SK-N-SH (cell line): Measurements from ENCODE around the gene YTHDF1. TPM values are rescaled to one million over a fixed set of nuclear protein-coding genes. Genes with fewer than 3 reads are reported as not detected.

Experiments used
- CTCF ChIA-PET: fragments of 300-600, 350-600 bp; formaldehyde crosslinking; extraction: SDS; loops from one replicate; lab custom pipeline; 2021; lab: Yijun Ruan, JAX
- POLR2A ChIA-PET: fragments of 350-600 bp; sonication (Branson Sonifier 250); formaldehyde crosslinking; extraction: SDS; loops from one replicate; lab custom pipeline; 2020; ENCODE audit warnings: antibody characterized with exemption, inconsistent platforms; lab: Yijun Ruan, JAX
- DNase-seq: peaks from one replicate; pipeline ENCODE4 v3.0.0; 2012
- H2AFZ ChIP-seq: fragments of 200-600 bp; sonication (generic); 2 replicates; pipeline ENCODE4 v1.8.1; 2016; ENCODE audit warnings: antibody characterized with exemption, mild to moderate bottlenecking, low read depth
- H3F3A ChIP-seq: fragments of 200-600 bp; sonication (generic); replicated peaks from 2 replicates; pipeline ENCODE3; 2016; ENCODE audit warnings: antibody characterized with exemption, mild to moderate bottlenecking; ENCODE audit not compliant: insufficient read depth
- H3K27ac ChIP-seq, 2 experiments: fragments of 200-500 bp in 1 of 2; fragments of 200-600 bp in 1 of 2; sonication (Bioruptor generic) in 1 of 2; sonication (generic), shearing (Covaris generic) in 1 of 2; 2 replicates each; pipeline versions ENCODE4 v1.5.1 to v1.6.1; 2014 to 2016; ENCODE audit warnings: low read depth in 2 of 2, inconsistent platforms in 1 of 2, low read length in 1 of 2, mild to moderate bottlenecking in 1 of 2, mixed read lengths in 1 of 2
- H3K27me3 ChIP-seq: fragments of 200-600 bp; sonication (generic), shearing (Covaris generic); 2 replicates; pipeline ENCODE4 v1.6.1; 2016; ENCODE audit warnings: mixed run types; ENCODE audit not compliant: insufficient read depth
- H3K36me3 ChIP-seq, 2 experiments: fragments of 200-500 bp in 1 of 2; fragments of 200-600 bp in 1 of 2; sonication (Bioruptor generic) in 1 of 2; sonication (generic) in 1 of 2; replicated peaks in 1 of 2; 2 replicates each; pipeline versions ENCODE3 to v1.5.1; 2014 to 2016; ENCODE audit warnings: low read length in 1 of 2, mild to moderate bottlenecking in 1 of 2; ENCODE audit not compliant: insufficient read depth in 2 of 2, control insufficient read depth in 1 of 2
- H3K4me1 ChIP-seq, 2 experiments: fragments of 200-500 bp in 1 of 2; fragments of 200-600 bp in 1 of 2; sonication (Bioruptor generic) in 1 of 2; sonication (generic), shearing (Covaris generic) in 1 of 2; 2 replicates each; pipeline versions ENCODE4 v1.5.1 to v1.6.1; 2014 to 2016; ENCODE audit warnings: low read depth in 1 of 2, low read length in 1 of 2, mixed run types in 1 of 2; ENCODE audit not compliant: insufficient read depth in 2 of 2, control insufficient read depth in 1 of 2
- H3K4me2 ChIP-seq: fragments of 200-600 bp; sonication (generic), shearing (Covaris generic); 2 replicates; pipeline ENCODE4 v1.6.1; 2017; ENCODE audit warnings: mixed run types
- H3K4me3 ChIP-seq, 2 experiments: fragments of 200-500 bp in 1 of 2; fragments of 200-600 bp in 1 of 2; sonication (Bioruptor generic) in 1 of 2; sonication (generic), shearing (Covaris generic) in 1 of 2; 2 replicates each; pipeline versions ENCODE4 v1.5.1 to v1.8.1; 2014 to 2016; ENCODE audit warnings: low read depth in 2 of 2, inconsistent platforms in 1 of 2, low read length in 1 of 2, mild to moderate bottlenecking in 1 of 2, mixed read lengths in 1 of 2, moderate library complexity in 1 of 2
- H3K79me2 ChIP-seq: fragments of 200-600 bp; sonication (generic); 2 replicates; pipeline ENCODE4 v1.8.1; 2017; ENCODE audit warnings: mild to moderate bottlenecking; ENCODE audit not compliant: insufficient read depth
- H3K9ac ChIP-seq: fragments of 200-600 bp; sonication (generic); 2 replicates; pipeline ENCODE4 v1.6.1; 2017; ENCODE audit warnings: mixed run types
- H3K9me2 ChIP-seq: fragments of 200-600 bp; sonication (generic); 2 replicates; pipeline ENCODE4 v1.6.1; 2017; ENCODE audit warnings: mixed run types
- H3K9me3 ChIP-seq: fragments of 200-600 bp; sonication (generic); 2 replicates; pipeline ENCODE4 v1.6.1; 2017; ENCODE audit warnings: mixed run types, mild to moderate bottlenecking, moderate library complexity
- H4K20me1 ChIP-seq: fragments of 200-600 bp; sonication (generic); 2 replicates; pipeline ENCODE4 v1.6.1; 2017; ENCODE audit warnings: mild to moderate bottlenecking, mixed run types; ENCODE audit not compliant: insufficient read depth
- CHD2 ChIP-seq: fragments of 150-350 bp; IDR thresholded peaks from 2 replicates; pipeline ENCODE4 v1.6.1; 2018; ENCODE audit warnings: low read length; ENCODE audit not compliant: partially characterized antibody
- EP300 ChIP-seq, 2 experiments: IDR thresholded peaks; 2 replicates each; pipeline versions ENCODE4 v1.4.0 to v1.6.1; 2012; ENCODE audit warnings: borderline replicate concordance in 1 of 2, low read depth in 1 of 2, low read length in 1 of 2
- EZH2phosphoT487 ChIP-seq: fragments of 200-600 bp; sonication (generic); IDR thresholded peaks from 2 replicates; pipeline ENCODE4 v1.6.1; 2017; ENCODE audit warnings: low read depth, mixed run types, mild to moderate bottlenecking, antibody characterized with exemption, moderate library complexity, borderline replicate concordance
- FOXM1 ChIP-seq: IDR thresholded peaks from 2 replicates; pipeline ENCODE4 v1.4.0; 2012; ENCODE audit warnings: low read depth, mild to moderate bottlenecking
- GATA2 ChIP-seq: sonication (generic); formaldehyde crosslinking; IDR thresholded peaks from 2 replicates; pipeline ENCODE4 v1.5.0; 2020; ENCODE audit warnings: mild to moderate bottlenecking, missing genetic modification reagents
- JUND ChIP-seq: IDR thresholded peaks from 2 replicates; pipeline ENCODE4 v1.4.0; 2012
- MXI1 ChIP-seq: IDR thresholded peaks from 2 replicates; pipeline ENCODE4 v1.6.1; 2012; ENCODE audit warnings: mild to moderate bottlenecking, low read depth, low read length, improper control_type of control experiment
- NFIC ChIP-seq: IDR thresholded peaks from 2 replicates; pipeline ENCODE4 v1.4.0; 2012; ENCODE audit warnings: borderline replicate concordance
- NRF1 ChIP-seq: IDR thresholded peaks from 2 replicates; pipeline ENCODE4 v1.6.1; 2012; ENCODE audit warnings: low read depth, mild to moderate bottlenecking, low read length
- RAD21 ChIP-seq: IDR thresholded peaks from 2 replicates; pipeline ENCODE4 v1.6.1; 2012; ENCODE audit warnings: mild to moderate bottlenecking, low read length
- RXRA ChIP-seq: IDR thresholded peaks from 2 replicates; pipeline ENCODE4 v1.4.0; 2012; ENCODE audit warnings: low read depth, mild to moderate bottlenecking, borderline replicate concordance
- SIN3A ChIP-seq: IDR thresholded peaks from 2 replicates; pipeline ENCODE4 v1.6.1; 2012; ENCODE audit warnings: low read depth, mild to moderate bottlenecking, low read length, moderate library complexity, borderline replicate concordance
- SMC3 ChIP-seq: IDR thresholded peaks from 2 replicates; pipeline ENCODE4 v1.6.1; 2012; ENCODE audit warnings: low read depth, low read length, improper control_type of control experiment
- TCF12 ChIP-seq: IDR thresholded peaks from 2 replicates; pipeline ENCODE4 v1.4.0; 2012
- WGBS: methylation state at CpG from one replicate; pipeline ENCODE4 v1.1.6; 2017; ENCODE audit warnings: low lambda C conversion rate; 5-methylcytosine and 5-hydroxymethylcytosine counted together
- polyA plus RNA-seq, 3 experiments: library from polyadenylated mRNA; depleted of rRNA; stranded (reverse); fragments of >200 nt; gene quantifications; 2 replicates each; pipeline ENCODE4 v1.2.3, GENCODE V29; 2012
- TF ChIP-seq, protein P1 (sequence below): IDR thresholded peaks from 2 replicates; pipeline ENCODE4 v1.6.1; 2012; ENCODE audit warnings: mild to moderate bottlenecking, low read depth, low read length, moderate library complexity
- TF ChIP-seq, protein P2 (sequence below): fragments of 150-350 bp; IDR thresholded peaks from 2 replicates; pipeline ENCODE4 v1.6.1; 2016; ENCODE audit warnings: mild to moderate bottlenecking, low read depth, low read length
- TF ChIP-seq, protein P3 (sequence below): fragments of 200-600 bp; sonication (generic); IDR thresholded peaks from 2 replicates; pipeline ENCODE4 v1.6.1; 2017; ENCODE audit warnings: antibody characterized with exemption, mild to moderate bottlenecking, moderate library complexity
- TF ChIP-seq, protein P4 (sequence below): IDR thresholded peaks from 2 replicates; pipeline ENCODE4 v1.4.0; 2012; ENCODE audit warnings: low read depth

Gene YTHDF1
- polyA plus RNA-seq, 1 of the 3 experiments (the other 2 are of a cell fraction) = 17.0 TPM

DNA sequence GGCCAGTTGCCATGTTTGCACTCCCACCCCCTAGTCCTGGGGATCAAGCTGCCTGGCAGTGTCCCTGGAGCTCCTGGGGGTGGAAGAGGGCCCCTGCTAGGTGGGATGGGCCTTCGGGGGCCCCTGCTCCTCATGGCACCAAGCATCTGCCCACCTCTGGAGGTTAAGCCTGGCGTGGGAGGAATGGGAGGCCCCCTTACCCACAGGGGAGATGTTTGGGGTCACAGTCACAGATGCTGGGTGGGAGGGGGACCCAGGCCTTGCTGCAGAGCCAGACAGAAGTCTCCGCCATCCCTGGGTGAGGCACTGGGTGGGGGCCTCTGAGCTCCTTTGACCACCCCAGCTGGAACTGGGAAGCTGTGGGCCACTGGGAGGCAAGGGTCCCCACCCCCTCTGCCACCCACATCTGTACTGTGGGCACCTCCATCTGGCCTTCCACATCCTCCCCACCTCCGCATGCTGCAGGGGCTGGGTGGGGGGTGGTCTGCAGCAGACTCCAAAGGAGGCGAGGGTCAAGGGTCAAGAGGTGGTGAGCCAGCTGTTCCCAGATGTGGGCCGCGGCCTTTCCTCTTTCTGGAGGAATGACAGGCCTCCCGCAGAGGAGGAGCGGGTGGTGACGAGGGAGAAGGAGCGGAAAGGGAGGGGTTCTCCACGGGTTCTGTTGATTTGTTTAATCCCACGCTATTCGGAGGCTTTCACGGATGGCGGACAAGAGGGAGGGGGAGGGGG lies 41.5 kb downstream of the YTHDF1 start:
- H3K4me1 ChIP-seq = no peaks in the 10 kb centered on the region; a peak in 1 of 4 replicates
- no peaks in the 10 kb centered on the region for H3F3A ChIP-seq
- no peaks in the 10 kb centered on the region for H3K36me3 ChIP-seq
- no peaks in the 10 kb centered on the region for H3K79me2 ChIP-seq
- no peaks in the 10 kb centered on the region for H3K9me2 ChIP-seq
- DNase-seq = no peak
- no peak overlapping the region for H3K4me2 ChIP-seq
- CTCF ChIA-PET = interaction anchor here (9.9 kb wide), 1 partner anchor 120 kb away, joined by 89 read pairs; no protein-coding TSS in a partner anchor
- no peak overlapping the region for H3K4me3 ChIP-seq
- whole genome bisulfite sequencing = 9% methylated on average over 7 of the region's 16 CpGs
- no peak for TF ChIP-seq TCF12
- TF ChIP-seq EP300 (IDR thresholded peaks at IDR 0.05; ENCODE audit: borderline replicate concordance in 1 of 2, low read depth in 1 of 2, low read length in 1 of 2) = no peak
- TF ChIP-seq, protein P1, sequence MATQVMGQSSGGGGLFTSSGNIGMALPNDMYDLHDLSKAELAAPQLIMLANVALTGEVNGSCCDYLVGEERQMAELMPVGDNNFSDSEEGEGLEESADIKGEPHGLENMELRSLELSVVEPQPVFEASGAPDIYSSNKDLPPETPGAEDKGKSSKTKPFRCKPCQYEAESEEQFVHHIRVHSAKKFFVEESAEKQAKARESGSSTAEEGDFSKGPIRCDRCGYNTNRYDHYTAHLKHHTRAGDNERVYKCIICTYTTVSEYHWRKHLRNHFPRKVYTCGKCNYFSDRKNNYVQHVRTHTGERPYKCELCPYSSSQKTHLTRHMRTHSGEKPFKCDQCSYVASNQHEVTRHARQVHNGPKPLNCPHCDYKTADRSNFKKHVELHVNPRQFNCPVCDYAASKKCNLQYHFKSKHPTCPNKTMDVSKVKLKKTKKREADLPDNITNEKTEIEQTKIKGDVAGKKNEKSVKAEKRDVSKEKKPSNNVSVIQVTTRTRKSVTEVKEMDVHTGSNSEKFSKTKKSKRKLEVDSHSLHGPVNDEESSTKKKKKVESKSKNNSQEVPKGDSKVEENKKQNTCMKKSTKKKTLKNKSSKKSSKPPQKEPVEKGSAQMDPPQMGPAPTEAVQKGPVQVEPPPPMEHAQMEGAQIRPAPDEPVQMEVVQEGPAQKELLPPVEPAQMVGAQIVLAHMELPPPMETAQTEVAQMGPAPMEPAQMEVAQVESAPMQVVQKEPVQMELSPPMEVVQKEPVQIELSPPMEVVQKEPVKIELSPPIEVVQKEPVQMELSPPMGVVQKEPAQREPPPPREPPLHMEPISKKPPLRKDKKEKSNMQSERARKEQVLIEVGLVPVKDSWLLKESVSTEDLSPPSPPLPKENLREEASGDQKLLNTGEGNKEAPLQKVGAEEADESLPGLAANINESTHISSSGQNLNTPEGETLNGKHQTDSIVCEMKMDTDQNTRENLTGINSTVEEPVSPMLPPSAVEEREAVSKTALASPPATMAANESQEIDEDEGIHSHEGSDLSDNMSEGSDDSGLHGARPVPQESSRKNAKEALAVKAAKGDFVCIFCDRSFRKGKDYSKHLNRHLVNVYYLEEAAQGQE = no peak
- no peak for TF ChIP-seq SMC3
- no peak for TF ChIP-seq EZH2phosphoT487
- TF ChIP-seq CHD2 = no peak
- no peak for TF ChIP-seq SIN3A
- TF ChIP-seq, protein P2, sequence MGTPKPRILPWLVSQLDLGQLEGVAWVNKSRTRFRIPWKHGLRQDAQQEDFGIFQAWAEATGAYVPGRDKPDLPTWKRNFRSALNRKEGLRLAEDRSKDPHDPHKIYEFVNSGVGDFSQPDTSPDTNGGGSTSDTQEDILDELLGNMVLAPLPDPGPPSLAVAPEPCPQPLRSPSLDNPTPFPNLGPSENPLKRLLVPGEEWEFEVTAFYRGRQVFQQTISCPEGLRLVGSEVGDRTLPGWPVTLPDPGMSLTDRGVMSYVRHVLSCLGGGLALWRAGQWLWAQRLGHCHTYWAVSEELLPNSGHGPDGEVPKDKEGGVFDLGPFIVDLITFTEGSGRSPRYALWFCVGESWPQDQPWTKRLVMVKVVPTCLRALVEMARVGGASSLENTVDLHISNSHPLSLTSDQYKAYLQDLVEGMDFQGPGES = no peak
- no peak for TF ChIP-seq RAD21
- no peak overlapping the region for H2AFZ ChIP-seq
- peaks cover 19% of the 10 kb centered on the region; the same call in 1 of the 2 replicates for H4K20me1 ChIP-seq
- H3K9ac ChIP-seq = no peak overlapping the region
- H3K27ac ChIP-seq = no peak overlapping the region
- no peaks in the 10 kb centered on the region for H3K9me3 ChIP-seq
- H3K27me3 ChIP-seq = peaks cover 67% of the 10 kb centered on the region
- POLR2A ChIA-PET = no interaction called here

DNA sequence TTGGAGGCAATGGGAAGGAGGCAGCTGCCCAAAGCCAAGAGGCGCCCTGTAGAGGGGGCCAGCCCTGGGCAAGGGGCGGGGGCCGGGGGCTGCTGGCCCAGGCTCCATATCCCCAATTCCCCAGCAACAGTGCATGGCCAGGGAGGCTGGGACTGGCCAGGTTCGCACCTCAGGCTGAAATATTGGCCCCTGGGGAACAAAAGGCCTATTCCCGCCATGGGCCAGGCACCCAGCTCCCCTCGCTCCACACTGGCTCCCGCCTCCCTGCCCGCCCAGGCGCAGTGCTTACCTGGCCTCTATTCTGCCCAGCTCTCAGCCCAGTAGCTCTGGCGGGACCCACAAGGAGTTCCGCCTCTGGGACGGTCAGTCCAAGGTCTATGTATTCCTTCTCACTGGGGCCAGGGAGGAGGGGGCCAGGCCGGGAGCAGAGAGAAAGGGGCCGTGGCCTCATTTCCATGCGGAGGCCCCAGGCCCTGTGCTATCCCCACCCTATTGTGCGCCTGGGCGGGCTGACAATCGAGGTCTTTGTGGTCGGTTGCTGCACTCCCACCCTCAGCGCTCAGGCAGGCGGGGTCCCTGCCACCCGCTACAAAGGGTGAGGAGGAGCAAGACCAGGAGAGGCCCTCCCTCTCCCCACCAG lies 42.3 kb downstream of the YTHDF1 start:
- POLR2A ChIA-PET = no interaction called here
- no peak overlapping the region for H3K9ac ChIP-seq
- peaks cover 17% of the 10 kb centered on the region; the same call in 1 of the 2 replicates for H4K20me1 ChIP-seq
- CTCF ChIA-PET = interaction anchor here (0.8 to 1.7 kb wide), 3 partner anchors 10 to 117 kb away, joined by 3 to 6 read pairs (median 5); no protein-coding TSS in a partner anchor
- DNase-seq = no peak
- H3K27me3 ChIP-seq = peaks cover 61% of the 10 kb centered on the region
- 49% methylated on average over 12 of the region's 22 CpGs for WGBS
- H3K36me3 ChIP-seq = no peaks in the 10 kb centered on the region
- H3K4me2 ChIP-seq = no peak overlapping the region
- no peaks in the 10 kb centered on the region for H3K9me3 ChIP-seq
- no peaks in the 10 kb centered on the region for H3K4me1 ChIP-seq
- H2AFZ ChIP-seq = no peak overlapping the region
- no peak overlapping the region for H3K4me3 ChIP-seq
- H3K9me2 ChIP-seq = no peaks in the 10 kb centered on the region
- no peaks in the 10 kb centered on the region for H3K79me2 ChIP-seq
- H3K27ac ChIP-seq = no peak overlapping the region
- H3F3A ChIP-seq = no peaks in the 10 kb centered on the region
- TF ChIP-seq NFIC = no peak
- TF ChIP-seq, protein P3, sequence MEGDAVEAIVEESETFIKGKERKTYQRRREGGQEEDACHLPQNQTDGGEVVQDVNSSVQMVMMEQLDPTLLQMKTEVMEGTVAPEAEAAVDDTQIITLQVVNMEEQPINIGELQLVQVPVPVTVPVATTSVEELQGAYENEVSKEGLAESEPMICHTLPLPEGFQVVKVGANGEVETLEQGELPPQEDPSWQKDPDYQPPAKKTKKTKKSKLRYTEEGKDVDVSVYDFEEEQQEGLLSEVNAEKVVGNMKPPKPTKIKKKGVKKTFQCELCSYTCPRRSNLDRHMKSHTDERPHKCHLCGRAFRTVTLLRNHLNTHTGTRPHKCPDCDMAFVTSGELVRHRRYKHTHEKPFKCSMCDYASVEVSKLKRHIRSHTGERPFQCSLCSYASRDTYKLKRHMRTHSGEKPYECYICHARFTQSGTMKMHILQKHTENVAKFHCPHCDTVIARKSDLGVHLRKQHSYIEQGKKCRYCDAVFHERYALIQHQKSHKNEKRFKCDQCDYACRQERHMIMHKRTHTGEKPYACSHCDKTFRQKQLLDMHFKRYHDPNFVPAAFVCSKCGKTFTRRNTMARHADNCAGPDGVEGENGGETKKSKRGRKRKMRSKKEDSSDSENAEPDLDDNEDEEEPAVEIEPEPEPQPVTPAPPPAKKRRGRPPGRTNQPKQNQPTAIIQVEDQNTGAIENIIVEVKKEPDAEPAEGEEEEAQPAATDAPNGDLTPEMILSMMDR = no peak
- no peak for TF ChIP-seq FOXM1
- TF ChIP-seq NRF1 = no peak
- TF ChIP-seq MXI1 = no peak
- TF ChIP-seq EP300 (IDR thresholded peaks at IDR 0.05; ENCODE audit: borderline replicate concordance in 1 of 2, low read depth in 1 of 2, low read length in 1 of 2) = no peak
- TF ChIP-seq SIN3A = no peak
- TF ChIP-seq RXRA = no peak
- TF ChIP-seq GATA2 = no peak
- no peak for TF ChIP-seq RAD21
- TF ChIP-seq JUND = no peak
- TF ChIP-seq CHD2 = no peak
- TF ChIP-seq, protein P4, sequence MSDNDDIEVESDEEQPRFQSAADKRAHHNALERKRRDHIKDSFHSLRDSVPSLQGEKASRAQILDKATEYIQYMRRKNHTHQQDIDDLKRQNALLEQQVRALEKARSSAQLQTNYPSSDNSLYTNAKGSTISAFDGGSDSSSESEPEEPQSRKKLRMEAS = no peak
